ENCODE data around the gene MFAP2. TPM values are rescaled to one million over a fixed set of nuclear protein-coding genes. Genes with fewer than 3 reads are reported as not detected.
"Not testable (repeated sequence)": the region's sequence is repeated elsewhere in the genome, so short reads cannot be mapped to it uniquely, and the experiment has no call there.

Gene MFAP2
- total RNA-seq, 1 experiment from 2014 or later = 12.9 TPM

- BruUV-seq (replicated peaks) = no TSS peak
- ATAC-seq = no peak
- in situ Hi-C loops (cut with HindIII; ENCODE audit: low pct_unique_long_range_greater_than_20kb, low sequenced_read_pairs) = no loop called here
These were observed 33.8 kb downstream of the MFAP2 start for GRCh38 chr1:16946646-16947045.

GRCh38 chr1:16946185-16946584 is 34.2 kb downstream of the MFAP2 start:
- H3K4me1 ChIP-seq (ENCODE audit: control insufficient read depth, insufficient read depth, low read length); H3K9me3 ChIP-seq (ENCODE audit: control insufficient read depth, insufficient read depth, low read depth, low read length); BruUV-seq (replicated peaks); in situ Hi-C loops (cut with HindIII; ENCODE audit: low pct_unique_long_range_greater_than_20kb, low sequenced_read_pairs); H3K4me3 ChIP-seq (ENCODE audit: low read depth in 2 of 2, low read length in 2 of 2); H3K27ac ChIP-seq (ENCODE audit: low read length); ATAC-seq; intact Hi-C loops (cut with micrococcal nuclease; ENCODE audit: unreplicated experiment); DNase-seq (ENCODE audit: low read depth, low spot score); H3K36me3 ChIP-seq (ENCODE audit: control insufficient read depth, insufficient read depth, low read length); H3K27me3 ChIP-seq (ENCODE audit: control insufficient read depth, insufficient read depth, low read length); POLR2A ChIA-PET: not testable (repeated sequence)
- CTCF ChIA-PET = interaction anchor here (0.6 kb wide), 1 partner anchor 61 kb away, joined by 12 read pairs; no protein-coding TSS in a partner anchor

More at GRCh38 chr1:16946646-16947045, 33.8 kb downstream of the MFAP2 start:
- H3K36me3 ChIP-seq (ENCODE audit: control insufficient read depth, insufficient read depth, low read length) = no peaks in the 10 kb centered on the region
- no peaks in the 10 kb centered on the region for H3K9me3 ChIP-seq (ENCODE audit: control insufficient read depth, insufficient read depth, low read depth, low read length)
- DNase-seq (ENCODE audit: low read depth, low spot score) = no peak
- TF ChIP-seq CTCF (IDR thresholded peaks at IDR 0.05) (no peak), TCF7L2 (IDR thresholded peaks at IDR 0.05; ENCODE audit: low read depth, low read length) (no peak), SIN3A (IDR thresholded peaks at IDR 0.05; ENCODE audit: borderline replicate concordance, insufficient read depth, low read depth, low read length) (no peak), POLR2AphosphoS5 (IDR thresholded peaks at IDR 0.05; ENCODE audit: low read depth, low read length) (no peak), REST (IDR thresholded peaks at IDR 0.05; ENCODE audit: insufficient read depth in 1 of 2, low read depth in 2 of 2, low read length in 1 of 2) (no peak)
- ChIA-PET POLR2A (no interaction called here), CTCF (interaction anchor here (0.6 kb wide), 1 partner anchor 61 kb away, joined by 12 read pairs; no protein-coding TSS in a partner anchor)
- H3K4me1 ChIP-seq (ENCODE audit: control insufficient read depth, insufficient read depth, low read length) = no peaks in the 10 kb centered on the region; the same call in 1 of the 2 replicates
- no peak overlapping the region for H3K27ac ChIP-seq (ENCODE audit: low read length)
- H3K27me3 ChIP-seq (ENCODE audit: control insufficient read depth, insufficient read depth, low read length) = no peaks in the 10 kb centered on the region
- H3K4me3 ChIP-seq (ENCODE audit: low read depth in 2 of 2, low read length in 2 of 2) = no peak overlapping the region
- intact Hi-C loops (cut with micrococcal nuclease; ENCODE audit: unreplicated experiment) = no loop called here

- H3K4me1 ChIP-seq (ENCODE audit: control insufficient read depth, insufficient read depth, low read length); POLR2A ChIA-PET; BruUV-seq (replicated peaks); H3K4me3 ChIP-seq (ENCODE audit: low read depth in 2 of 2, low read length in 2 of 2); CTCF ChIA-PET; H3K27me3 ChIP-seq (ENCODE audit: control insufficient read depth, insufficient read depth, low read length); ATAC-seq; H3K9me3 ChIP-seq (ENCODE audit: control insufficient read depth, insufficient read depth, low read depth, low read length); H3K36me3 ChIP-seq (ENCODE audit: control insufficient read depth, insufficient read depth, low read length); H3K27ac ChIP-seq (ENCODE audit: low read length); DNase-seq (ENCODE audit: low read depth, low spot score); intact Hi-C loops (cut with micrococcal nuclease; ENCODE audit: unreplicated experiment); in situ Hi-C loops (cut with HindIII; ENCODE audit: low pct_unique_long_range_greater_than_20kb, low sequenced_read_pairs): not testable (repeated sequence)
These were observed 34.9 kb downstream of the MFAP2 start for GRCh38 chr1:16945512-16945911.
